Type B pancreatic cell (in vitro differentiated cells): ENCODE measurements around the gene B9D1. TPM values are rescaled to one million over a fixed set of nuclear protein-coding genes. Genes with fewer than 3 reads are reported as not detected.

ENCODE experiments used
- DNase-seq: peaks from one replicate; pipeline ENCODE4 v3.0.0; 2021; ENCODE audit warnings: mixed read lengths; ENCODE audit not compliant: unreplicated experiment; ENCODE audit errors: extremely low spot score
- H3K27ac Mint-ChIP-seq: 2 replicates; pipeline ENCODE4 v1.8.0; 2021; ENCODE audit warnings: mild to moderate bottlenecking, mixed read lengths
- H3K27me3 Mint-ChIP-seq: 2 replicates; pipeline ENCODE4 v1.8.0; 2021; ENCODE audit warnings: mixed read lengths
- H3K36me3 Mint-ChIP-seq: 2 replicates; pipeline ENCODE4 v1.8.0; 2021; ENCODE audit warnings: mixed read lengths
- H3K4me1 Mint-ChIP-seq: one replicate; pipeline ENCODE4 v1.8.0; 2021; ENCODE audit warnings: mixed read lengths; ENCODE audit not compliant: unreplicated experiment
- H3K4me3 Mint-ChIP-seq: 2 replicates; pipeline ENCODE4 v1.8.0; 2021; ENCODE audit warnings: mild to moderate bottlenecking, mixed read lengths
- H3K9me3 Mint-ChIP-seq: 2 replicates; pipeline ENCODE4 v1.8.0; 2021; ENCODE audit warnings: mixed read lengths
- CTCF ChIP-seq: fragments of 200-600 bp; sonication (generic); conservative IDR thresholded peaks from 2 replicates; pipeline ENCODE4 v1.5.0; 2021; ENCODE audit warnings: antibody characterized with exemption, mild to moderate bottlenecking
- total RNA-seq: library from RNA; stranded (reverse); gene quantifications from 2 replicates; pipeline ENCODE4 v1.2.1, GENCODE V29; 2021; ENCODE audit warnings: low replicate concordance

B9D1 gene
- total RNA-seq, 1 donor from 2014 or later = 23.2 TPM

GRCh38 chr17:19310151-19310550, 52.4 kb downstream of the B9D1 start:
- no peaks in the 10 kb centered on the region for H3K9me3 Mint-ChIP-seq
- peak overlapping the region; percentile 51 for H3K27ac Mint-ChIP-seq
- no peak overlapping the region for H3K4me3 Mint-ChIP-seq
- H3K4me1 Mint-ChIP-seq = peaks cover 14% of the 10 kb centered on the region
- no peak for DNase-seq
- TF ChIP-seq CTCF = no peak
- H3K36me3 Mint-ChIP-seq = peaks cover 10% of the 10 kb centered on the region
- no peaks in the 10 kb centered on the region for H3K27me3 Mint-ChIP-seq

GRCh38 chr17:19309701-19310100, 52.8 kb downstream of the B9D1 start:
- H3K4me1 Mint-ChIP-seq = peaks cover 14% of the 10 kb centered on the region
- no peak for TF ChIP-seq CTCF
- no peak overlapping the region for H3K4me3 Mint-ChIP-seq
- no peak for DNase-seq
- H3K9me3 Mint-ChIP-seq = no peaks in the 10 kb centered on the region
- no peaks in the 10 kb centered on the region for H3K27me3 Mint-ChIP-seq
- peaks cover 10% of the 10 kb centered on the region for H3K36me3 Mint-ChIP-seq
- peak overlapping the region; percentile 51 for H3K27ac Mint-ChIP-seq

GRCh38 chr17:19308398-19308797, 54.1 kb downstream of the B9D1 start:
- Mint-ChIP-seq H3K27ac (no peak overlapping the region), H3K27me3 (no peaks in the 10 kb centered on the region), H3K4me1 (peaks cover 6% of the 10 kb centered on the region), H3K9me3 (no peaks in the 10 kb centered on the region), H3K36me3 (peaks cover 6% of the 10 kb centered on the region), H3K4me3 (no peak overlapping the region)
- no peak for TF ChIP-seq CTCF
- no peak for DNase-seq

- H3K27me3 Mint-ChIP-seq = no peaks in the 10 kb centered on the region
- no peak for DNase-seq
- peaks cover 5% of the 10 kb centered on the region for H3K4me1 Mint-ChIP-seq
- no peak overlapping the region for H3K4me3 Mint-ChIP-seq
- peaks cover 6% of the 10 kb centered on the region for H3K36me3 Mint-ChIP-seq
- H3K27ac Mint-ChIP-seq = no peak overlapping the region
- no peak for TF ChIP-seq CTCF
- no peaks in the 10 kb centered on the region for H3K9me3 Mint-ChIP-seq
Measured at GRCh38 chr17:19307521-19307920, 55.0 kb downstream of the B9D1 start.

GRCh38 chr17:19306160-19307111, 56.1 kb downstream of the B9D1 start:
- H3K36me3 Mint-ChIP-seq = peaks cover 6% of the 10 kb centered on the region
- H3K4me3 Mint-ChIP-seq = no peak overlapping the region
- no peaks in the 10 kb centered on the region for H3K9me3 Mint-ChIP-seq
- H3K4me1 Mint-ChIP-seq = peaks cover 5% of the 10 kb centered on the region
- TF ChIP-seq CTCF = no peak
- DNase-seq = no peak
- no peaks in the 10 kb centered on the region for H3K27me3 Mint-ChIP-seq
- H3K27ac Mint-ChIP-seq = no peak overlapping the region
